Middle frontal gyrus (tissue), 1 donor: ENCODE results near the gene TAL2.
A peak's percentile ranks its signal among the peaks of the same experiment; 100 is the strongest.

Experiments
- DNase-seq: peaks from one replicate; pipeline ENCODE4 v3.0.0-alpha.2; 2015; ENCODE audit warnings: low spot score; ENCODE audit errors: extremely low spot score

TAL2 gene

GRCh38 chr9:105662184-105663104, at the start of gene TAL2:
Gene TAL2, plus strand, starts transcription at chr9:105662457. Its CDS starts 40 bp downstream, at chr9:105662497.
- DNase-seq, result no peak

DNA sequence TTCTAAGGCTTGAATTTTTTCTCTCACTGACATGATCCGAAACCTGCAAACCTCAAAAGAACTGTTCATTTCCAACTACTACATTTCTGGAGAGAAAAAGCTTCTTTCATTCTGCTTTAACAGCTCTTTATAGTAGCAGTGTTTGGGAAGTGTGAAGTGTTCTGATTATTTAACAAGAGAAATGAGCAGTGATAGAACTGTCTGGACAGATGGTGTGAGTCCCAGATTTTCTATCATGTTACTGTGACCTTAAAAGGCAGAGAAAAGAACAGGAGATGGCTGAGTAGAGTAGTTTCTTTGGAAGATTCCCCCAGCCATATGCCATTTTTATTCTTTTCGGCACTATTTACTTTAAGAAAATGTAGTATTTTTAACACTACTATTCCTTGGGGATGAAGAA, 41.3 kb upstream of the TAL2 start:
- peak; percentile 52 for DNase-seq

- no peak for DNase-seq
Measured at GRCh38 chr9:105625088-105625487, 37.2 kb upstream of the TAL2 start.

DNA sequence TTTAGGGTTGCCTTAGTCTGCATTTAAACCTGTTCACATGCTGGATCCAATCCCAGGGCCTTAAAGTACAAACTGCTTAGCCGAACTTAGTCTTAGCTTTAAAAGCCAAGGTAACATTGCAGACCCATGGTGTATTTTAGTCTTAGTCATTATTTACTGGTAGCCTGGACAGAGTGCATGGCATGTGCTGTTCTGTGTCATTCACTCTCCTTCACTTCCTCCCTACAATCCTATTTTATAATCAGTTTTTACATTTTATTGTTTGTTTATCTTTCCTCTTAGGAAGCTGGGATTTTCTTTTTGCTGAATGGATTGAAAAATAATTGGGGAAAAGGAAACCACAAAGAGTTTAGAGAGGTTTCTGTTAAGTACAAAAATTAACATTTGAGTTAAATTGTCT, 29.4 kb upstream of the TAL2 start:
- no peak for DNase-seq

- no peak for DNase-seq
Measured at GRCh38 chr9:105633411-105633810, 28.8 kb upstream of the TAL2 start.

- no peak for DNase-seq
Measured at GRCh38 chr9:105636331-105636730, 25.9 kb upstream of the TAL2 start.

GRCh38 chr9:105637787-105638395, 24.4 kb upstream of the TAL2 start:
- no peak for DNase-seq

DNA sequence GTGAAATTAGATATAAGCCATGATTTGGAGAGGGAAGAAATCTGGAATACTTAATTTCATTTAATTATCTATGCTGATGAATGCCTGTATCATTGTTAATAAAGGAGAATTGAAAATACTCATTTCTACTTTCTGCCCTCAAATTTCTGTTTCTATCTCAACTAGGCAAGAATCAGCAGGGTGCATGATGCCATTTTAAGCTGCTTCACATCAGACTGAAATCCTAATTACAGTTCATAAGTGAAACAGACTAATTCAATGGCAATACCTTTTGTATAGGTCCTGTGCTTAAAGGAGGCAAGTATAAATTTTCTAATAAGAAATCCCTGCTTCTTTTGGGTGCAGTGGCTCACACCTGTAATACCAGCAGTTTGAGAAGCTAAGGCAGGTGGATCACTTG, 22.3 kb upstream of the TAL2 start:
- DNase-seq, result no peak

- DNase-seq, result no peak
Measured at GRCh38 chr9:105643795-105644194, 18.5 kb upstream of the TAL2 start.

DNA sequence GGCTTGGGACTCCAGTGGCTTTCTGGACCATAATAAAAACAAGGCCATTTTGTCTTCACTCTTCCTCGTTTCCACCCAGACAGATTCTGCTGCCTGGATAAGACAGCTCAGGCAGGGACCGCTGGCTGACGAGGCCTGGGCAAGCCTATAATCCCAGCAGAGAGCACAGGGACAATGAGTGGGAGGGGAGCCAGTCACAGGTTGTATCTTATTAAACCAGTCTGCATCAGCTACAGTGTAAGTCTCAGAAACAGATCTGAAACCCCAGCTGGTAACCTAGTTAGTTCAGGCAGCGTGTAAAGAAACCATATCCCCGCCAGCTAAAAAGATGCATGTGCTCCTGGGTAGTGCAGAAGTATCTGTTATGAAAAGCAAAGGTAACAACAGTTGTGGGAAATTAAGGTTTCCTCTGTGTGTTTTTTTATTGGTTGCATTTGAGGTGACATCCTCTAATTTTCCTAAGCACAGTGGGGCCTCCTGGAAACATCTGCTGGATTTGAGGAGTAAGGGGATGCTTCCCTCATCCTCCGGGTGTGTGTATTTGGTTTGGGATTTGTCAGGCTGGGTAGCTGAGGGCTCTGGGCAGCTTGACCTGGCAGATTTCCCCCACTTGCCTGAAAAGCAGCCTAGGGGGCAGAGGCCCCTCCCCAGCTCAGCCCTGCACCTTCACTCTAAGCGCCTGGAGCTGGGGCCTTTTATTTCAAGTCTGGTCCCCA, 15.2 kb upstream of the TAL2 start:
- no peak for DNase-seq

GRCh38 chr9:105647595-105648349, 14.5 kb upstream of the TAL2 start:
- no peak for DNase-seq

GRCh38 chr9:105651806-105652205, 10.5 kb upstream of the TAL2 start:
- DNase-seq, result no peak

DNA sequence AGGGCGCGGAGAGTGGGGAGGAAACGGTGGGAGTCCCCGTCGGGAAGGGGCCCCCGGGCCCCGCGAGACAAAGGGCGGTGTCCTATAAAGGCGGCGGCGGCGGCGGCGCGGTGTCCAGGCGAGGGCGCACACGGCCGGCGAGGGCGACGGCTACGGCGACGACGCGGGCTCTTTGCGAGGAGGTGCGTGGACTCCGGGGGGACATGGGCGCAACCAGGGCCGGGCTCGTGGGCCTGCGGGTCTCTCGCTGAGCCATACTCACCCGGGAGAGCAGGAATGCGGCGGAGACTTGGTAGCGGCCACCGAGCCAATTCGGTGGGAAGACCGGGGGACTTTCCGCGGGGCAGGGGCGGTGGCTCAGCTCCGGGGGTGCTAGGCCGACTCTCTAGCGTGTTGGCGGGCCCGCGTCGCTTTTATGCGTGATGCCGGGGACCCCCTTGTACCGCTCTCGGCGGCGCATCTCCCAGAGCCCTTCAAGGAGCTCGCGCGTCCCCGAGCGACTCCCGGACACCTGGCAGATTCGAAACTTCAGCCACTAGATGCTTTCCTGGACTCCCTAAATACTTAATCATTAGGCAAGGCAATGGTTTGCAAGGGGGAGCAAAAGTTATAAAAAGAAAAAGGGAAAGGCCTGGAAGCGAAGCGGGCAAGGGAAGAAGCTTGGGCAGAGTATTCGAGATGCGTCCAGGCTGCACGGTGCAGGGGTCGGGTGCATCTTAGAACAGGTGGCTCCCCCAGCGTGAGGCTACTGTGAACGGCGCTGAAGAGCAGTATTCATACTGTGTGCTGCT, 5.9 kb upstream of the TAL2 start:
- no peak for DNase-seq

- DNase-seq, result no peak
Measured at GRCh38 chr9:105658351-105658750, 3.9 kb upstream of the TAL2 start.

GRCh38 chr9:105661011-105661410, 1.2 kb upstream of the TAL2 start:
- DNase-seq, result no peak

GRCh38 chr9:105663914-105664313, 1.7 kb downstream of the TAL2 start:
- no peak for DNase-seq

DNA sequence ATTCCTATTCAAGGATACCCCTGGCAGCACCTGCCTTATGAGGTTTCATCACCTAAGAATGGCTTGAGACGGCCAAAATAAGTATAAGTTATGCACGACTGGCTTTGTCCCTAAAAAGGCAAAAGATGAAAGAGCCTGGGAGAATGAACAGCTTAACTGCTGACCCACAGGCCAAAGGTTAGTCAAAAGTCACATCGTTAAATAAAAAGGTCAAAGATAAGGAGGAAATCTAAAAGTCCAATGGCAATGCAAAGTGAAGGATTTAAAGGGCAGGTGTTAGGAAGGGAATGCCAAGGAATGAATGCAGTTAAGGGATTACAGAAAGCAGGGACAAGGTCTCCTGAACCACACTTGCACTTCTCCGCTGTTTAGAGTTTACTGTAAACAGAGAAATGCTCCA, 5.6 kb downstream of the TAL2 start:
- DNase-seq, result no peak

GRCh38 chr9:105670315-105670714, 8.1 kb downstream of the TAL2 start:
- no peak for DNase-seq

GRCh38 chr9:105670775-105671174, 8.5 kb downstream of the TAL2 start:
- DNase-seq, result no peak

- DNase-seq, result no peak
Measured at GRCh38 chr9:105672711-105673234, 10.5 kb downstream of the TAL2 start.
